Upper lobe of left lung (tissue), 6 donors: ENCODE results near the gene SEMA3G. TPM values are rescaled to one million over a fixed set of nuclear protein-coding genes. Genes with fewer than 3 reads are reported as not detected.

ENCODE experiments used
- ATAC-seq, 2 donors: fragments of 200-7000 bp; cut with Tn5 transposase; one replicate each; pipeline ENCODE4 v1.9.1; 2022; ENCODE audit warnings: mild to moderate bottlenecking in 2 of 2, moderate library complexity in 2 of 2; ENCODE audit not compliant: low FRiP score in 2 of 2
- DNase-seq, 2 donors: peaks; one replicate each; pipeline ENCODE4 v3.0.0-alpha.2; 2019 to 2020
- H3K27ac ChIP-seq, 4 donors: fragments of 200-600 bp; sonication (generic); one replicate each; pipeline ENCODE4 v1.5.1; 2016 to 2019
- H3K27me3 ChIP-seq, 4 donors: fragments of 200-600 bp; sonication (generic); one replicate each; pipeline ENCODE4 v1.5.1; 2017 to 2019
- H3K36me3 ChIP-seq, 4 donors: fragments of 200-600 bp; sonication (generic); one replicate each; pipeline ENCODE4 v1.5.1; 2016 to 2019
- H3K4me1 ChIP-seq, 4 donors: fragments of 200-600 bp; sonication (generic); one replicate each; pipeline ENCODE4 v1.5.1; 2018 to 2019
- H3K4me3 ChIP-seq, 4 donors: fragments of 200-600 bp; sonication (generic); one replicate each; pipeline ENCODE4 v1.5.1; 2017 to 2019; ENCODE audit warnings: mild to moderate bottlenecking in 2 of 4, moderate library complexity in 1 of 4
- H3K9me3 ChIP-seq, 4 donors: fragments of 200-600 bp; sonication (generic); one replicate each; pipeline ENCODE4 v1.5.1; 2018 to 2019
- EP300 ChIP-seq, 4 donors: sonication (generic); formaldehyde crosslinking; IDR thresholded peaks; one replicate each; pipeline ENCODE4 v1.5.1; 2017; ENCODE audit warnings: antibody characterized with exemption in 4 of 4, control low read depth in 2 of 4
- POLR2A ChIP-seq, 4 donors: fragments of 450-650 bp; IDR thresholded peaks; one replicate each; pipeline ENCODE4 v1.5.1; 2016 to 2017; ENCODE audit warnings: antibody characterized with exemption in 4 of 4, mild to moderate bottlenecking in 2 of 4
- POLR2AphosphoS5 ChIP-seq, 2 donors: sonication (generic); formaldehyde crosslinking; IDR thresholded peaks; one replicate each; pipeline ENCODE4 v1.5.1; 2017; ENCODE audit warnings: antibody characterized with exemption in 2 of 2
- WGBS, 2 donors: methylation state at CpG; one replicate each; pipeline ENCODE4 v1.1.5; 2017 to 2018; 5-methylcytosine and 5-hydroxymethylcytosine counted together
- total RNA-seq, 6 donors: library from RNA; depleted of rRNA in 4 of 6; stranded (reverse); fragments of >200 nt in 4 of 6; gene quantifications; one replicate each; pipeline versions ENCODE4 v1.1.0 to v1.2.1, GENCODE V29; 2016 to 2021
- TF ChIP-seq, protein P1 (sequence below), 6 experiments: fragments of 450-650 bp in 4 of 6; fragments of 200-600 bp in 2 of 6; sonication (generic) in 2 of 6; IDR thresholded peaks; one replicate each; pipeline ENCODE4 v1.5.1; 2016 to 2019; ENCODE audit warnings: antibody characterized with exemption in 6 of 6
- donor health status: DM: no; HTN: no; CAD: no; lungs with moderate emphysema.
- donor health status: DM: no; HTN: yes; CAD: no; lungs with severe emphysema.

SEMA3G gene
- total RNA-seq, 6 donors from 2014 or later, result 5.1 to 69.0 (median 20.7) TPM

DNA sequence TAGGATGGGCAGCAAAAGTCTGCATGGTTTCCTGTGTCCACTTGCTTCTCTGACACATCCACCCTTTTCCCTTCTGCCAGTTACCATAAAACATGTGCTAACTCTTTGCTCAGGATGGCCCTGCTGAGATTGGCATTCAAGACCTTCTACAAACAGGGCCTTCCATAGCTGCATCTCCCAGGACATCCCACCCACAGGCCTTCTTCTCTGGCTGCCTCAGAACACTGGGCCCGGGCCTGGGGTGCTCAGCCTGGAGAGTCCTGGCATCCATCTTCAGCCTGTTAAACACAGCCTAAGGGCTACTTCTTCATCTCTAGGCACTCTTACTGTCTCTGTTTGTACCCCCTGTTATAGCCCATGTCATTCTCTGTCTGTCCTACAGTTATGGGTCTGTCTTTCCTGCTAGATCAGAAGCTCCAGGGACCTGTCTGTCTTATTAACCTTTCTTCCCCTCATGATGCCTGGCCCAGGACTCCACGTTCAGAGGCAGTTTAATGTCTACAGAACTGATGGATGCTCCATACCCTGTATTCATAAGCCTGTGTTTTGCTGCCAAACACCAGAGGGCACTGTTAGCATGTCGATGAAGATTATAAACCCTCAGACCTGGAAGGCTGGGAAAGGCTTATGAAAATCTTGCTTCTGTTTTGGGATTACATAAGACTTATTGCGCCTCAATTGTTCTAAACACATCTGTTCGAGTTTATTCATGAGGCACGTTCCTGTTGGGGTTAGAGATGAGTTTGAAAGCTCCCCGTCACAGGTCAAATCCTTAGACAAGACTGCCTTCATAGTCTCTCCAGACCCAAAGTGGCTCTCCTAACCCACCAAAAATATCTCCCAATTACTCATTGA, 16.5 kb downstream of the SEMA3G start:
- Histone ChIP-seq H3K4me1 (peaks cover 19 to 34% (median 25%) of the 10 kb centered on the region in 4 donors), H3K36me3 (no peaks in the 10 kb centered on the region), H3K27ac (peak overlapping the region in 3 of 4 donors; percentile 26 to 79 (median 64)), H3K4me3 (no peak overlapping the region), H3K27me3 (no peaks in the 10 kb centered on the region), H3K9me3 (no peaks in the 10 kb centered on the region)
- WGBS, 2 donors, result 12 to 14% methylated on average over 7 of the region's 7 CpGs
- DNase-seq (peak in 1 of 2 donors; percentile 63), ATAC-seq (peak; percentile 80 to 89)
- TF ChIP-seq POLR2A (IDR thresholded peaks at IDR 0.05), result no peak
- TF ChIP-seq, protein P1, sequence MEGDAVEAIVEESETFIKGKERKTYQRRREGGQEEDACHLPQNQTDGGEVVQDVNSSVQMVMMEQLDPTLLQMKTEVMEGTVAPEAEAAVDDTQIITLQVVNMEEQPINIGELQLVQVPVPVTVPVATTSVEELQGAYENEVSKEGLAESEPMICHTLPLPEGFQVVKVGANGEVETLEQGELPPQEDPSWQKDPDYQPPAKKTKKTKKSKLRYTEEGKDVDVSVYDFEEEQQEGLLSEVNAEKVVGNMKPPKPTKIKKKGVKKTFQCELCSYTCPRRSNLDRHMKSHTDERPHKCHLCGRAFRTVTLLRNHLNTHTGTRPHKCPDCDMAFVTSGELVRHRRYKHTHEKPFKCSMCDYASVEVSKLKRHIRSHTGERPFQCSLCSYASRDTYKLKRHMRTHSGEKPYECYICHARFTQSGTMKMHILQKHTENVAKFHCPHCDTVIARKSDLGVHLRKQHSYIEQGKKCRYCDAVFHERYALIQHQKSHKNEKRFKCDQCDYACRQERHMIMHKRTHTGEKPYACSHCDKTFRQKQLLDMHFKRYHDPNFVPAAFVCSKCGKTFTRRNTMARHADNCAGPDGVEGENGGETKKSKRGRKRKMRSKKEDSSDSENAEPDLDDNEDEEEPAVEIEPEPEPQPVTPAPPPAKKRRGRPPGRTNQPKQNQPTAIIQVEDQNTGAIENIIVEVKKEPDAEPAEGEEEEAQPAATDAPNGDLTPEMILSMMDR (IDR thresholded peaks at IDR 0.05), result peak; percentile 71 to 88 (median 77)

DNA sequence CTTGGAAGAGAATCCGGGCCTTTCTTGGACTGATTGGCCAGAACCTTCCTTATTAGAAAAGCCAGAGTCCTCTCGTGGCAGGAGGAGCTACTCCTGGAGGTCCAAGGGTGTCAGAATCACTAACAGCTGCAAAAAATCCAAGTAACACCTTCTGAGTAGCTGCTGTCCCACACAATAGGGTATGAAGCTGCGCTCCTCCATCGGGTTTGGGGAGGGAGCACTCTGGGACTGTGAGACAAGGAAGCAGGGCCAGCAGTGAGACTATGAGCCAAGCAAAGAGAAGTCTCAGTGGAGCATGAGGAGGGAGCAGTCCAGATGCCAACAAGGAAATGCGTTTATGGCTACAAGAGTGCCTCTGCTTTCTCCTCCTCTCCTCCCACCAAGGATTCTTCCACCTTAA, 21.7 kb downstream of the SEMA3G start:
- Histone ChIP-seq H3K4me3 (no peak overlapping the region), H3K9me3 (no peaks in the 10 kb centered on the region), H3K27me3 (no peaks in the 10 kb centered on the region), H3K4me1 (no peaks in the 10 kb centered on the region), H3K27ac (no peak overlapping the region), H3K36me3 (peaks cover 0 to 3% (median 0%) of the 10 kb centered on the region in 4 donors)
- DNase-seq (no peak), ATAC-seq (peak in 1 of 2 donors; percentile 26)
- 60 to 69% methylated on average over 5 of the region's 5 CpGs for WGBS, 2 donors
- TF ChIP-seq POLR2A (IDR thresholded peaks at IDR 0.05), result no peak
- TF ChIP-seq, protein P1 (IDR thresholded peaks at IDR 0.05), result no peak
- no peak for TF ChIP-seq EP300 (IDR thresholded peaks at IDR 0.05)
- TF ChIP-seq POLR2AphosphoS5 (IDR thresholded peaks at IDR 0.05), result no peak

DNA sequence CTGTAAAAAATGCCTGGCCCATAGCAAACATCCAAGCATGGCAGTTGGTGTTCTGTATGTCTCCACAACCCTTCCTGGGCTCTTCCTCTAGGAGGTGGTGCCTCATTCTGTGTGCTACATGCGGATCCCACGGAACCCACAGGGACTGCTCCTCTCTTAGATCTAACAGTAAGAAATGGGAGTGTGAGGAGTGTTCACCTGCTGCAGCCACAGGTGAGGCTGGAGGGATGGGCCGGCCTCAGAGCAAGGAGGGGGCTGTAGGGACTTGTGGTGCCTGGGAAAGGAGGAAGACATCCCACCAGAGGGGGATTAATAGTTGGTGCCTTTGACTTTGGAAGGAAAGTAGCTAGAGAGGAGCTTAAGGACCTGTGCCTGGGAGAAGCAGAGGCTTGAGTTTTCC, 22.2 kb downstream of the SEMA3G start:
- Histone ChIP-seq H3K27me3 (no peaks in the 10 kb centered on the region), H3K4me3 (no peak overlapping the region), H3K27ac (no peak overlapping the region), H3K4me1 (no peaks in the 10 kb centered on the region), H3K36me3 (peaks cover 0 to 3% (median 0%) of the 10 kb centered on the region in 4 donors), H3K9me3 (no peaks in the 10 kb centered on the region)
- DNase-seq (no peak), ATAC-seq (no peak)
- 90 to 93% methylated on average over 3 of the region's 3 CpGs for WGBS, 2 donors
- TF ChIP-seq, protein P1 (IDR thresholded peaks at IDR 0.05), result no peak
- TF ChIP-seq POLR2A (IDR thresholded peaks at IDR 0.05), result no peak
- no peak for TF ChIP-seq POLR2AphosphoS5 (IDR thresholded peaks at IDR 0.05)
- no peak for TF ChIP-seq EP300 (IDR thresholded peaks at IDR 0.05)

DNA sequence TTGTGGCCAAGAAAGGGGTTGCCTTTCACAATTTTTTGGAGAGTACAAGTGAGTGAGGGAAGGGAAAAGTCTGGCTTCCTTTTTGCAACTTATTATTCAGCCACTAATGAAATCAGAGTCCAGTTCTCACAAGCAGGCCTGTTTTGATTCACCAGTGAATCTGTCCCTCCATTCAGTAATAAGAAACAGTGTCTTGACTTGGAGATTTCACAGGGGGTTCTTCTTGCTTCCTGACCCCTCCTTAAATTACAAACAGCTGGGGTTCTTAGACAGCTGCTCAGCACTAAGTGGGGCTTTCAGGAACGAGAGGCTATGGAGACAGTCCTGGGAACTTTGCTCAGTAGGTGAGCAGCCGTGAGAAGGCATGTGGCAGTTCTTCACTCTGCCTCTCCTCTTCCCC, 24.5 kb downstream of the SEMA3G start:
- TF ChIP-seq EP300 (IDR thresholded peaks at IDR 0.05) (no peak), POLR2AphosphoS5 (IDR thresholded peaks at IDR 0.05) (no peak), POLR2A (IDR thresholded peaks at IDR 0.05) (no peak)
- TF ChIP-seq, protein P1 (IDR thresholded peaks at IDR 0.05), result no peak
- DNase-seq, result no peak
- 75 to 85% methylated on average over 2 of the region's 2 CpGs for WGBS, 2 donors

More for the DNA sequence above, 24.5 kb downstream of the SEMA3G start:
- Histone ChIP-seq H3K4me3 (no peak overlapping the region), H3K27me3 (no peaks in the 10 kb centered on the region), H3K27ac (no peak overlapping the region), H3K4me1 (no peaks in the 10 kb centered on the region), H3K9me3 (no peaks in the 10 kb centered on the region), H3K36me3 (peaks cover 0 to 3% (median 0%) of the 10 kb centered on the region in 4 donors)
- no peak for ATAC-seq
